GM21515 (cell line): ENCODE results near the gene LSM14B.

ENCODE experiments used
- ATAC-seq: cut with Tn5 transposase; IDR thresholded peaks from one replicate; pipeline ENCODE4 v1.9.1; 2021; ENCODE audit not compliant: unreplicated experiment

LSM14B gene

GRCh38 chr20:62162765-62163484 is 40.6 kb downstream of the LSM14B start:
- ATAC-seq, result no peak

GRCh38 chr20:62163485-62163865 is 41.2 kb downstream of the LSM14B start:
- ATAC-seq, result no peak

GRCh38 chr20:62163986-62164762 is 41.9 kb downstream of the LSM14B start:
- ATAC-seq, result no peak

GRCh38 chr20:62164879-62165761 is 42.8 kb downstream of the LSM14B start:
- ATAC-seq, result no peak

GRCh38 chr20:62165762-62166399 is 43.6 kb downstream of the LSM14B start:
- ATAC-seq, result no peak

- no peak for ATAC-seq
Observed at GRCh38 chr20:62167474-62167873, 45.2 kb downstream of the LSM14B start.

- ATAC-seq, result no peak
Observed at GRCh38 chr20:62168061-62168460, 45.8 kb downstream of the LSM14B start.

GRCh38 chr20:62168890-62169435 is 46.7 kb downstream of the LSM14B start:
- ATAC-seq, result no peak

- no peak for ATAC-seq
Observed at GRCh38 chr20:62170536-62170935, 48.3 kb downstream of the LSM14B start.

GRCh38 chr20:62171245-62171644 is 49.0 kb downstream of the LSM14B start:
- no peak for ATAC-seq

- no peak for ATAC-seq
Observed at GRCh38 chr20:62172666-62173065, 50.4 kb downstream of the LSM14B start.

- no peak for ATAC-seq
Observed at GRCh38 chr20:62174021-62174804, 51.9 kb downstream of the LSM14B start.

GRCh38 chr20:62174870-62175624 is 52.8 kb downstream of the LSM14B start:
- no peak for ATAC-seq

GRCh38 chr20:62175711-62176110 is 53.4 kb downstream of the LSM14B start:
- ATAC-seq, result no peak

GRCh38 chr20:62176866-62177265 is 54.6 kb downstream of the LSM14B start:
- no peak for ATAC-seq

- ATAC-seq, result no peak
Observed at GRCh38 chr20:62177307-62177706, 55.0 kb downstream of the LSM14B start.

- no peak for ATAC-seq
Observed at GRCh38 chr20:62178316-62179161, 56.3 kb downstream of the LSM14B start.

GRCh38 chr20:62179162-62179504 is 56.9 kb downstream of the LSM14B start:
- ATAC-seq, result no peak
